Measurements from ENCODE around the gene SOD3.

GRCh38 chr4:24794480-24794879 is 893 bp upstream of the SOD3 start:
- TF ChIP-seq CTCF (conservative IDR thresholded peaks at IDR 0.05 in 1 of 2, IDR thresholded peaks at IDR 0.05 in 1 of 2; ENCODE audit: low read depth in 1 of 2, low read length in 2 of 2) (no peak), EZH2 (IDR thresholded peaks at IDR 0.05; ENCODE audit: low read length, missing control alignments) (no peak)
